Tibial artery (tissue), 4 donors: ENCODE data around the gene HAL.

Experiments
- DNase-seq, 2 donors: peaks; one replicate each; pipeline ENCODE4 v3.0.0-alpha.2; 2019
- H3K27ac ChIP-seq, 2 donors: fragments of 200-600 bp; sonication (generic) in 1 of 2; 1 replicate in 1 of 2; 2 replicates in 1 of 2; pipeline ENCODE4 v1.5.1; 2018 to 2019; ENCODE audit warnings: mild to moderate bottlenecking in 1 of 2
- H3K27me3 ChIP-seq, 2 donors: fragments of 200-600 bp; sonication (generic) in 1 of 2; one replicate each; pipeline versions ENCODE4 v1.5.1 to v1.6.0; 2016 to 2019
- H3K36me3 ChIP-seq, 3 donors: fragments of 200-600 bp; sonication (generic) in 2 of 3; one replicate each; pipeline ENCODE4 v1.5.1; 2016 to 2019; ENCODE audit warnings: mild to moderate bottlenecking in 2 of 3
- H3K4me1 ChIP-seq, 4 donors: fragments of 200-600 bp; sonication (generic) in 2 of 4; 1 replicate in 3 of 4; 2 replicates in 1 of 4; pipeline ENCODE4 v1.5.1; 2016 to 2019
- H3K4me3 ChIP-seq, 2 donors: fragments of 200-600 bp; sonication (generic) in 1 of 2; 1 replicate in 1 of 2; 2 replicates in 1 of 2; pipeline ENCODE4 v1.5.1; 2018 to 2019; ENCODE audit warnings: mild to moderate bottlenecking in 2 of 2
- H3K9me3 ChIP-seq, 3 donors: fragments of 200-600 bp; sonication (generic) in 1 of 3; one replicate each; pipeline ENCODE4 v1.5.1; 2016 to 2019
- intact Hi-C: fragments of 100-400 bp; cut with DNase I; formaldehyde crosslinking; loops from one replicate; pipeline ENCODE4 v1.15.0; 2023; ENCODE audit warnings: low total_unique reads
- TF ChIP-seq, protein P1 (sequence below), 2 experiments: fragments of 200-600 bp in 1 of 2; fragments of 450-650 bp in 1 of 2; IDR thresholded peaks; one replicate each; pipeline ENCODE4 v1.5.1; 2017 to 2019; ENCODE audit warnings: antibody characterized with exemption in 2 of 2, mild to moderate bottlenecking in 1 of 2, moderate library complexity in 1 of 2

Gene HAL

DNA sequence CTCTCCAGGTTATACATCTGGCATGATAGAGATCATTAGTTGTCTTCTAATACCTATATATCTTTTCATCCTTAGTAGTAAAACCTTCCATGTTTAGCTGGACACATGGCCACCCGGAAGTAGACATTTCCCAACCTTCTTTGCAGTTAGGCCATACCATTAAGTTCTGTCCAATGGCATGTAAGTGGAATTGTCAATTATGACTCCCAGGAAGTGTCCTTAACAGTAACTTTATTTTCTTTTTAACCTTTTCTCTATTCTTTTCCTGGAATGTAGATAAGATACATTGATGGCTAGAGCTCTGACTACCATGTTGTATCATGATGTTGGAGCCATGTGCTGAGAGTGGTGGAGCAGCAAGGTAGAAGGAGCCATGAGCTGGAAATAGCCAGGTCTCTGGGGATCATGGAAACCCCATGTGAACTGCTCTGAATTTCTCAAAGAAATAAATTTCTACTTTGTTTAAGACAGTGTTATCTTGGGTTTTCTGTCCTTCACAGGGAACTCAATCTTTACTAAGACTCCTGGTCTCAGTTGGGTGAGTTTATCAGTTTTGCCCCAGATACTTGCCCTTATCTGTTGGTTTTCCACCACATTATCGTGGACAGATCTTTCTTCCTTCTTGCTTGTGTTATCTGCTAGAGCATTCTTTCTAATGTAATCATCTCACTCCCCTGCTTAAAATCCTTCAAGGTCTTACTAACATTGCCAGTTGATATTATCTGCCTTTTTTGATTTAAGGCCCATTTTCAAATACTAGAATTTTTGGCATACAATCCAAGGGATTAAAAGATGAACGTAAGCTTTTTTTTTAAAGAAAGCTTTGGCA, 44.4 kb upstream of the HAL start:
- no peak for DNase-seq
- TF ChIP-seq, protein P1, sequence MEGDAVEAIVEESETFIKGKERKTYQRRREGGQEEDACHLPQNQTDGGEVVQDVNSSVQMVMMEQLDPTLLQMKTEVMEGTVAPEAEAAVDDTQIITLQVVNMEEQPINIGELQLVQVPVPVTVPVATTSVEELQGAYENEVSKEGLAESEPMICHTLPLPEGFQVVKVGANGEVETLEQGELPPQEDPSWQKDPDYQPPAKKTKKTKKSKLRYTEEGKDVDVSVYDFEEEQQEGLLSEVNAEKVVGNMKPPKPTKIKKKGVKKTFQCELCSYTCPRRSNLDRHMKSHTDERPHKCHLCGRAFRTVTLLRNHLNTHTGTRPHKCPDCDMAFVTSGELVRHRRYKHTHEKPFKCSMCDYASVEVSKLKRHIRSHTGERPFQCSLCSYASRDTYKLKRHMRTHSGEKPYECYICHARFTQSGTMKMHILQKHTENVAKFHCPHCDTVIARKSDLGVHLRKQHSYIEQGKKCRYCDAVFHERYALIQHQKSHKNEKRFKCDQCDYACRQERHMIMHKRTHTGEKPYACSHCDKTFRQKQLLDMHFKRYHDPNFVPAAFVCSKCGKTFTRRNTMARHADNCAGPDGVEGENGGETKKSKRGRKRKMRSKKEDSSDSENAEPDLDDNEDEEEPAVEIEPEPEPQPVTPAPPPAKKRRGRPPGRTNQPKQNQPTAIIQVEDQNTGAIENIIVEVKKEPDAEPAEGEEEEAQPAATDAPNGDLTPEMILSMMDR (IDR thresholded peaks at IDR 0.05) = no peak
- no peaks in the 10 kb centered on the region for H3K9me3 ChIP-seq
- H3K36me3 ChIP-seq = no peaks in the 10 kb centered on the region
- H3K4me1 ChIP-seq = no peaks in the 10 kb centered on the region
- intact Hi-C loops = no loop called here
- H3K4me3 ChIP-seq = no peak overlapping the region
- no peak overlapping the region for H3K27ac ChIP-seq
- H3K27me3 ChIP-seq = no peaks in the 10 kb centered on the region

DNA sequence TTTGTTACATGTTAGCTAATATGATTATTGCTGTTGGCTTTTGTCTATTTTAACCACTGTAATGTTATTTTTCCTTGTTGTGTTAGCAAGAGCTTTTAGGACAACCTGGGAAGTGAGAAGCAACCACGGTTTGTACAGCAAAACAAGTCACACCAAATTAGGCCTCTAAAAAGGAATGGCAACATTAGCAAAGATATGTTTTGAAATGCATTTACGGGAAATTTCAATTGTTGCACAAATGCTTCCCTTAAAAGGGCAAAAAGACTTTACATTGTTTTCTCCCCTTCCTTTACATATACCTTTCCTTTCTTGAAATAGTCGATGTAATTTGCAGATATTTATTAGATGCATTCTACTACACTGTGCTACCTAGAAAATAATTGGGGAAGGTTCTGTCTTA, 43.4 kb upstream of the HAL start:
- Histone ChIP-seq H3K4me3 (no peak overlapping the region), H3K4me1 (peaks cover 0 to 3% (median 1%) of the 10 kb centered on the region in 4 donors), H3K36me3 (no peaks in the 10 kb centered on the region), H3K9me3 (no peaks in the 10 kb centered on the region), H3K27me3 (no peaks in the 10 kb centered on the region), H3K27ac (no peak overlapping the region)
- intact Hi-C loops = loop anchor here (10.0 kb wide), 1 partner anchor 365 kb away; the partner anchor contains the start of gene CDK17
- TF ChIP-seq, protein P1 (IDR thresholded peaks at IDR 0.05) = no peak
- DNase-seq = no peak

DNA sequence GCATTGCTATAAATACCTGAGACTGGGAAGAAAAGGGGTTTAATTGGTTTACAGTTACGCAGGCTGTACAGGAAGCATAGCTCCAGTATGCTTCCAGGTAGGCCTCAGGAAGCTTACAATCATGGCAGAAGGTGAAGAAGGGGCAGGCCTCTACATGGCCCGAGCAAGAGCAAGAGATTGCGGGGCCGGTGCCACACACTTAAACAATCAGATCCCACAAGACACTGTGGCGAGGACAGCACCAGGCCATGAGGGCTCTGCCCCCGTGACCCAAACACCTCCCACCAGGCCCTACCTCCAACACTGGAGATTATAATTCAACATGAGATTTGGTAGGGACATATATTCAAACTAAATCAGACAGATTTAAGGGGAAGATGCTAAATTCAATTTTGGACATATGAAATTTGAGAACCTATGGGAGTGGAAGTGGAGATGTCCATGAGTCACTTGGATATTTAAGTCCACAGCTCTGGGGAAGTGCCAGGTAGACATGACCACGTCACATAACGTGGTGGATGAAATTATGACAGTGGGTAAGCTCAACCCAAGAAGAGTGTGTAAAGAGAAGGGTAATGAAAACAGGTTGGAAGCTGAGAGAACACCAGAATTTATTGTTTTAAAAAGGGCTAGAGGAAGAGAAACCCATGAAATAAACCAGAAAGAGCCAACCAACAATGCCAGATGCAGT, 40.8 kb upstream of the HAL start:
- Histone ChIP-seq H3K4me1 (peaks cover 0 to 16% (median 10%) of the 10 kb centered on the region in 4 donors), H3K4me3 (no peak overlapping the region), H3K27me3 (no peaks in the 10 kb centered on the region), H3K27ac (no peak overlapping the region), H3K36me3 (no peaks in the 10 kb centered on the region), H3K9me3 (no peaks in the 10 kb centered on the region)
- intact Hi-C loops = loop anchor here (10.0 kb wide), 1 partner anchor 368 kb away; the partner anchor contains the start of gene CDK17
- TF ChIP-seq, protein P1 (IDR thresholded peaks at IDR 0.05) = no peak
- DNase-seq = no peak

DNA sequence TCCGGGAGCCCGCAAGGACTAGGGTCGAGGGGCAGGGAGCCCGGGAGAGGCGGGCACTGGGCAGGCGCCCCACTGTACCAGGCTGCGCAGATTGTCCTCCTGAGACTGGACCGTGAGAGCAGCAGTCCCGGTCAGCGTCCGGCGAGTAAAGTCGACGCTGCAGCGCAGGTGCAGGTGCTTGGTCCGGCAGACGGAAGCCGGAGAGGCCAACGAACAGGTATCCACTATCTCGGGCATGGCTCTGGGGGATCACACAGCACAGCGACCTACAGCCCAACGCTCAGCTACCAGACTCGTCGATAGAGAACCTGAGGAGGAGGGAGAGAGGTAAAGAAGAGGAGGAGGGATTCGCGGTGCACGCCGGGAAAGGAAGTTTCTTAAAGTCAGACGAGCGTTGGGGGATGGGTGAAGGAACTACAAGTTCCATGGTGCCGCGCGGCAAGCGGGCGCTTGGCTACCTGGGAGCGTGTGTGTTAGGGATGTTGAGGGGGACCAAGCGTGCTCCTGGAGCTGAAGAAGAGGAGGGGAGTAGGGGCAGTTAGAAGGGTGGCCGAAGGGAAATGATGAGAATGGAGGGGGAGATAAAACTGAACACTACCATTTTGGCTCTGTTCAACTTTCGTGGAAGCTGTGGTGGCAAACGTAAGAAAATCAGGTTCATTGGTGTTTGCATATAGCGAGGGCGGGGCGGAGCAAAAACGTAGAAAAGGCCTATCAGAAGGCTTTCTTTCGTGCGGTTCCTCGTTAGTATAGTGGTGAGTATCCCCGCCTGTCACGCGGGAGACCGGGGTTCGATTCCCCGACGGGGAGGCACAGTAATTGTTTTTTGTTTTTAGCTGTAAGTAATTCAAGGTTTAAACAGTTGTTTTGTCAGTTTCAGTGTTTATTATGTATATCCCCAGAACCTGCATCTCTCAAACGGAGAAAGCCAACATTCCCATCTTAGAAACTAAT, 39.4 kb upstream of the HAL start, which contains the start of gene LTA4H:
LTA4H (minus strand) TSS at position 305 of the 954 bp plus-strand sequence; CDS start at position 237, 68 bp downstream.
- peak; percentile 98 for DNase-seq
- H3K4me3 ChIP-seq = peak within 1 kb of the TSS; percentile 88 to 94
- H3K27ac ChIP-seq = peak within 1 kb of the TSS; percentile 91 to 95
- H3K4me1 ChIP-seq = peaks cover 0 to 16% (median 10%) of the 10 kb centered on the region in 4 donors
- TF ChIP-seq, protein P1 (IDR thresholded peaks at IDR 0.05) = no peak
- intact Hi-C loops = loop anchor here (10.0 kb wide), 1 partner anchor 369 kb away; the partner anchor contains the start of gene CDK17
- no peaks in the 10 kb centered on the region for H3K36me3 ChIP-seq
- H3K27me3 ChIP-seq = no peaks in the 10 kb centered on the region
- no peaks in the 10 kb centered on the region for H3K9me3 ChIP-seq
